ENCODE data around the gene ARL6IP5. TPM values are rescaled to one million over a fixed set of nuclear protein-coding genes. Genes with fewer than 3 reads are reported as not detected.
A peak's percentile ranks its signal among the peaks of the same experiment; 100 is the strongest.

Gene ARL6IP5
- total and polyA plus RNA-seq, 11 donors, result 164 to 256 (median 214) TPM

GRCh38 chr3:69090021-69090420 lies 5.3 kb downstream of the ARL6IP5 start:
- H3K36me3 ChIP-seq, result peaks cover 0 to 46% (median 9%) of the 10 kb centered on the region in 9 donors
- no peaks in the 10 kb centered on the region for H3K9me3 ChIP-seq
- peak overlapping the region in 1 of 12 donors; percentile 8 for H3K4me3 ChIP-seq
- DNase-seq (no peak), ATAC-seq (no peak)
- intact Hi-C loops (cut with DNase I), result no loop called here
- 52 to 66% (median 61%) methylated on average over 3 of the region's 3 CpGs for WGBS, 4 donors
- H3K27ac ChIP-seq, result peak overlapping the region in 5 of 12 donors; percentile 18 to 99 (median 95)
- TF ChIP-seq CTCF (IDR thresholded peaks at IDR 0.05), result no peak
- no peak for TF ChIP-seq POLR2A (IDR thresholded peaks at IDR 0.05)
- H3K27me3 ChIP-seq, result no peaks in the 10 kb centered on the region
- peaks cover 13 to 94% (median 86%) of the 10 kb centered on the region in 12 donors for H3K4me1 ChIP-seq

GRCh38 chr3:69091389-69092029 lies 6.8 kb downstream of the ARL6IP5 start:
- intact Hi-C loops (cut with DNase I), result no loop called here
- TF ChIP-seq CTCF (IDR thresholded peaks at IDR 0.05), result no peak
- no peak for TF ChIP-seq POLR2A (IDR thresholded peaks at IDR 0.05)
- no peak for ATAC-seq
- peaks cover 0 to 59% (median 9%) of the 10 kb centered on the region in 9 donors for H3K36me3 ChIP-seq
- H3K4me1 ChIP-seq, result peaks cover 13 to 100% (median 96%) of the 10 kb centered on the region in 12 donors
- no peak for DNase-seq
- WGBS, 4 donors, result 47 to 68% (median 58%) methylated on average over 5 of the region's 5 CpGs
- no peak overlapping the region for H3K4me3 ChIP-seq
- H3K27me3 ChIP-seq, result no peaks in the 10 kb centered on the region
- peak overlapping the region in 11 of 12 donors; percentile 3 to 99 (median 50) for H3K27ac ChIP-seq
- no peaks in the 10 kb centered on the region for H3K9me3 ChIP-seq

GRCh38 chr3:69092030-69092516 lies 7.3 kb downstream of the ARL6IP5 start:
- intact Hi-C loops (cut with DNase I), result no loop called here
- DNase-seq, result no peak
- Histone ChIP-seq H3K9me3 (no peaks in the 10 kb centered on the region), H3K27ac (peak overlapping the region in 11 of 12 donors; percentile 3 to 99 (median 50)), H3K27me3 (no peaks in the 10 kb centered on the region), H3K4me3 (peak overlapping the region in 1 of 12 donors; percentile 21), H3K4me1 (peaks cover 9 to 100% (median 95%) of the 10 kb centered on the region in 12 donors), H3K36me3 (peaks cover 0 to 65% (median 9%) of the 10 kb centered on the region in 9 donors)
- ATAC-seq, result peak in 2 of 4 donors; percentile 14 to 25
- 15 to 26% (median 20%) methylated on average over 4 of the region's 4 CpGs for WGBS, 4 donors
- TF ChIP-seq CTCF (IDR thresholded peaks at IDR 0.05) (no peak), POLR2A (IDR thresholded peaks at IDR 0.05) (no peak)

GRCh38 chr3:69094467-69095205 lies 9.9 kb downstream of the ARL6IP5 start:
- intact Hi-C loops (cut with DNase I), result no loop called here

More at GRCh38 chr3:69094467-69095205, 9.9 kb downstream of the ARL6IP5 start:
- H3K9me3 ChIP-seq, result no peaks in the 10 kb centered on the region
- H3K27ac ChIP-seq, result peak overlapping the region in 11 of 12 donors; percentile 6 to 99 (median 54)
- H3K4me3 ChIP-seq, result peak overlapping the region in 2 of 12 donors; percentile 10 to 16
- peaks cover 4 to 100% (median 83%) of the 10 kb centered on the region in 12 donors for H3K4me1 ChIP-seq
- TF ChIP-seq CTCF (IDR thresholded peaks at IDR 0.05) (no peak), POLR2A (IDR thresholded peaks at IDR 0.05) (no peak)
- H3K27me3 ChIP-seq, result no peaks in the 10 kb centered on the region
- peaks cover 0 to 56% (median 9%) of the 10 kb centered on the region in 9 donors for H3K36me3 ChIP-seq
- no peak for DNase-seq
- ATAC-seq, result peak in 2 of 4 donors; percentile 18 to 30
- WGBS, 4 donors, result 52 to 57% (median 55%) methylated on average over 8 of the region's 8 CpGs
